ENCODE results near the gene TSPAN10.
A peak's percentile ranks its signal among the peaks of the same experiment; 100 is the strongest.
"Not testable (repeated sequence)": the region's sequence is repeated elsewhere in the genome, so short reads cannot be mapped to it uniquely, and the experiment has no call there.

TSPAN10 gene

DNA sequence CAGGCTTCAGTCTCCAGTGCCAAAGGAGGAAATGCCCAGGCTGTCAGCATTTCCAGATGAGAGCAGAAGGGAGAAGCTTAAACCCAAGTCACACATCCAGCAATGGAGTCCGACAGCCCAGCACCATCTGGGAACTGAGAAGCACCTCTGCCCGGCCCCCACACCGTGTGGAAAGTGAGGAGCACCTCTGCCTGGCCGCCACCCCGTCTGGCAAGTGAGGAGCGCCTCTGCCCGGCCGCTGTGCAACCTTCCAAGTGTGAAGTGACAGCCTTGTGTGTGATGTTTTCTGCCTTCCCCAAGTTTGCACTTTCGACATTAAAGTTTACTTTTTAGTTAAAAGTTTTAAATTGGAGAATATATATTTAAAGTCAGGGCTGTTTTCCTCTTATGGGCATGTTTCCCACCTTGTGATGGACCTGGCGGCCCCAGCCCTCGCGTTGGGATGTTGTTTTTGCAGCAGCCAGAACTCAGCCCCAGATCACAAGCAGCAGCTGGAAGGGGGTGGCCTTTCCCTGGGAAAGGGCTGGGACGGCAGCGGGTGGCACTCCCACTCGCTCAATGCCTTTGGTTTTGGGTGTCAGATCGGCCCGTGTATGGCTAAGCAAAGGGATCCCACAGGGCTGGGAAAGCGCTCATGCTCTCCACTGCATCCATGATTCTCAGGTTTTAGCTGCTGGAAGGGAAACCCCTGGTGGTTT lies 36.7 kb downstream of the TSPAN10 start:
- H3K36me3 Mint-ChIP-seq (ENCODE audit: insufficient read depth): peaks cover 18% of the 10 kb centered on the region

DNA sequence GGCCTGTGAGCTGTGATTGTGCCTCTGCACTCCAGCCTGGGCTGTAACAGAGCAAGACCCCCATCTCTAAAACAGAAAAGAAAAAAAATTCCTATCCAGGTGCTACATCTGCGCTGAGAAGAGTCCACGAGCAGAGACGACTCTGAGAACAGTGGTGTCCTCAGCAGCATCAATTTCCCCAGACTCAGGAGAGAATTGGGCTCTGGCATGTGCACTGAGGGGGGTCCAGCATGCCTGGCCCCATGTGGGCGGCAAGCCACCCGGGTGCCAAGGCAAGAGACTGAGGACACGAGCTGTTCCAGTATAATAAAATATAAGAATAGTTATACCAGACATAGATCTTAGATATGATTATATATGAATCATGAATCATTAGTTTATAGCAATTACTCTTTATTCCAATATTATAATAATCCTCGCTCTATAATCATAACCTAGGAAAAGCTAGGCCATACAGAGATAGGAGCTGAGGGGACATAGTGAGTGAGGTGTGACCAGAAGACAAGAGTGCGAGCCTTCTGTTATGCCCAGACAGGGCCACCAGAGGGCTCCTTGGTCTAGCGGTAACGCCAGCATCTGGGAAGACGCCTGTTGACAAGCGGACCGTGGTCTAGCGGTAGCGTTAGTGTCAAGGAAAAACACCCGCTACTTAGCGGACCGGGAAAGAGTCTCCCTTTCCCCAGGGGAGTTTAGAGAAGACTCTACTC lies 38.7 kb downstream of the TSPAN10 start:
- not testable (repeated sequence) for ATAC-seq (replicated peaks; ENCODE audit: extremely low read depth, poor library complexity, severe bottlenecking); H3K4me3 Mint-ChIP-seq; H3K27ac Mint-ChIP-seq (ENCODE audit: low read depth); DNase-seq (ENCODE audit: low spot score in 2 of 2); H3K4me1 Mint-ChIP-seq; H3K27me3 Mint-ChIP-seq; H3K9me3 Mint-ChIP-seq
- H3K36me3 Mint-ChIP-seq (ENCODE audit: insufficient read depth): peaks cover 12% of the 10 kb centered on the region

More for the DNA sequence above, 36.7 kb downstream of the TSPAN10 start:
- H3K9me3 Mint-ChIP-seq: no peaks in the 10 kb centered on the region
- DNase-seq (ENCODE audit: low spot score in 2 of 2) (no peak), ATAC-seq (replicated peaks; ENCODE audit: extremely low read depth, poor library complexity, severe bottlenecking) (no peak)
- H3K27me3 Mint-ChIP-seq: no peaks in the 10 kb centered on the region
- H3K27ac Mint-ChIP-seq (ENCODE audit: low read depth): no peak overlapping the region
- no peak overlapping the region for H3K4me3 Mint-ChIP-seq
- H3K4me1 Mint-ChIP-seq: peaks cover 7% of the 10 kb centered on the region

DNA sequence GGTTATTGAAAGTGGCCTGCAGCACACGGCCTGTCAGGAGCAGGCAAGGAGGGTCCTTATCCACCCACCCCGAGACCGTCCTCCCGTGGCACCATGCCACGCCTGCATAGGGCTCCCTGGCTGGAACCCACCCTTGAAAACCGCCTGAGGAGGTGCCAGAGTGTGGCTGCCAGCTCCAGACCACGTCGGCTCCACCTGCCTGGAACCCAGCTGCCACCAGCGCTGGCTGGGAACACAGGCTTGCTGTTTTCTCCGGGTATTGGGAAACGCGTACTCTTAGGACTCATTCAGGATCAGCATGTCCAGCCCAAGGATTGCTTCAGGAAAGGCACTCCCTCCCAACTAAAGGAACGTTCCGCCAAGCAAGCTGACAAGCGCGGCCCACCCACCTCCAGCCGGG lies 39.9 kb downstream of the TSPAN10 start:
- ATAC-seq (replicated peaks; ENCODE audit: extremely low read depth, poor library complexity, severe bottlenecking): no peak
- H3K36me3 Mint-ChIP-seq (ENCODE audit: insufficient read depth): peaks cover 7% of the 10 kb centered on the region

DNA sequence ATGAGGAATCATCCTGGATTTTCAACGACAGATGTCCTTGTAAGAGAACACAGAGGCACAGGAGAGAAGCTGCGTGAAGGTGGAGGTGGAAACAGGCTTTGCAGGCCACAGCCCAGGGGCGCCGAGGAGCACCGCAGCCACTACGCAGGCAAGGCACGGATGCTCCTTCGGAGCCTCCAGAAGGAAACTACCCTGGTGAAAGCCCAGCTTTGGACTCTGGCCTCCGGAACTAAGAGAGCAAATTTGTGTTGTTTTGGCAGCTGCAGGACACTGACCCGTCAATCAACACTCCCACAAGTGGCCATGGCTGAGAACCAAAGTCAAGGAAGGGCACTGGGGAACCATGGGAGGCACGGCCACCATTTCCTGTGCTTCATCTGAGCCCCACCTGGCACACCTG lies 43.2 kb downstream of the TSPAN10 start:
- Mint-ChIP-seq H3K36me3 (ENCODE audit: insufficient read depth) (peaks cover 12% of the 10 kb centered on the region), H3K9me3 (no peaks in the 10 kb centered on the region), H3K27ac (ENCODE audit: low read depth) (no peak overlapping the region), H3K4me3 (no peak overlapping the region), H3K4me1 (peaks cover 30% of the 10 kb centered on the region), H3K27me3 (no peaks in the 10 kb centered on the region)
- DNase-seq (ENCODE audit: low spot score in 2 of 2) (no peak), ATAC-seq (replicated peaks; ENCODE audit: extremely low read depth, poor library complexity, severe bottlenecking) (no peak)

More for the DNA sequence above, 39.9 kb downstream of the TSPAN10 start:
- Mint-ChIP-seq H3K9me3 (no peaks in the 10 kb centered on the region), H3K4me1 (peaks cover 7% of the 10 kb centered on the region), H3K27me3 (no peaks in the 10 kb centered on the region), H3K4me3 (no peak overlapping the region), H3K27ac (ENCODE audit: low read depth) (no peak overlapping the region)
- DNase-seq (ENCODE audit: low spot score in 2 of 2): no peak

DNA sequence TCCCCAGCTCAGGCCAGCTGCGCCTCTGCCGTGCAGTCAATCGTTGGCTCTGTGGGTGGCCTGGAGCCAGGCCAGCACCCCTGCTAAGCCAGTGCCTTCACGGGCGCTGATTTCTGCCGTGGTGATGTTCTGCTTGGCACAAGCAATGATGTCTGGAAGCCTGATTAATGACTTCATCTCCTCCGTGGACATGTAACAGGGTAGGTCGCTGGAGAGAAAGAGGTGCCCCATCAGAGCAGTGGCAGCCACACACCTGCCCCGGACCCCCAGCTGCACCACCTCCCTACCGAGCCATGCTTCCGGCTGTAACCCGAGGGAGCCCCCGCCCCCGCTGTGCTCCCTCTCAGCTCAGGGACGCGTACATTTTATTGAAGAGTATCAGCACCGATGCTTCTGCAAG lies 44.7 kb downstream of the TSPAN10 start:
- H3K27ac Mint-ChIP-seq (ENCODE audit: low read depth): no peak overlapping the region
- H3K27me3 Mint-ChIP-seq: no peaks in the 10 kb centered on the region
- ATAC-seq (replicated peaks; ENCODE audit: extremely low read depth, poor library complexity, severe bottlenecking) (no peak), DNase-seq (ENCODE audit: low spot score in 2 of 2) (no peak)
- H3K36me3 Mint-ChIP-seq (ENCODE audit: insufficient read depth): peaks cover 21% of the 10 kb centered on the region
- H3K4me3 Mint-ChIP-seq: no peak overlapping the region
- H3K9me3 Mint-ChIP-seq: no peaks in the 10 kb centered on the region
- H3K4me1 Mint-ChIP-seq: peaks cover 32% of the 10 kb centered on the region

DNA sequence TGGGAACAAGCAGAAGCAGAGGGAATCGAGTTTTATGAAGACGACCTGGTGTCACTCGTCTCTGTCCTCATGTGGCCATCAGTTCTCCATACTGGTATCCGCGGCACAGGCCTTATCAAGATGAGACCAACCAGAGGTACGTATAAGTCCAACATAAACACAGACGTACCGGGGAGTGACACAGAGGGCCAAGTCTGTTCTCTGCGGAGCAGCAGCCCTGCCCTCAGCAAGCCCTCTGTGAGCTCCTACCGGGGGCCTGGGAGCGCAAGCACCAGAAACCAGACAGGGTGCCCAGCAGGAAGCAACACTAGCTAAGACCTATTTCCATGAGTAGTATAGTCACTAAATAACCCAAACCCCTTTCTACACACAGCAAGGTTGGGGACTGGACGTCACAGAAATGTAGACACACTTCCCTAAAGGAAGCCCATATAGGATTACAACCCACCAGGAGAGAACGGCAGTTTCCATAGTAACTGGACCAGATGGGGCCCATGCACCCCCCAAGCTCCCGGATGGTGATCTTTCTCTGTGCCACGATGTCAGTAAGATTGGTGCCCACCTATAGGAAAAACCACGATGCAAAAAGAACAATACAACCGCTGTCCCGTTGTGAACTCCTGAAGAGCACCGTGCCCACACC lies 45.7 kb downstream of the TSPAN10 start:
- Mint-ChIP-seq H3K36me3 (ENCODE audit: insufficient read depth) (peaks cover 24% of the 10 kb centered on the region), H3K27me3 (no peaks in the 10 kb centered on the region), H3K4me3 (peak overlapping the region; percentile 94), H3K27ac (ENCODE audit: low read depth) (no peak overlapping the region), H3K9me3 (no peaks in the 10 kb centered on the region), H3K4me1 (peaks cover 37% of the 10 kb centered on the region)
- DNase-seq (ENCODE audit: low spot score in 2 of 2) (no peak), ATAC-seq (replicated peaks; ENCODE audit: extremely low read depth, poor library complexity, severe bottlenecking) (no peak)

DNA sequence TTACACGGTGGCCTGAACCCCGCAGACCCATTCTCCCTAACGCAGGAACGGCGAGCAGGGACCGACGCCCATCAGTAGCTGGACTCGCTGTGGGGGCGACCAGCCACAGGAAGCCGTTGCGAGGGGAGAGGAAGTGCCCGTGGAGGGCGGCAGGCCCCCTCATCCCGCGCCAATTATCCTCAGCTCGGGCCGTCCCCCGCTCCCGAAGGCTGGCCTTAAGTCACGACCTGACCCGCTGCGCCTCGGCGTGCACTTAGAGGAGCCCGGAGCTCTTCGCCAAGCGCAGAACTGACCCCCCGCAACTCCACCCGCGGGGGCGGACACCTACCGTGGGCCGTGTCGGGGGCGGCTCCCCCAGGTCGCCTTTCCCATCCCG lies 46.2 kb downstream of the TSPAN10 start:
- H3K27me3 Mint-ChIP-seq: no peaks in the 10 kb centered on the region
- DNase-seq (ENCODE audit: low spot score in 2 of 2) (no peak), ATAC-seq (replicated peaks; ENCODE audit: extremely low read depth, poor library complexity, severe bottlenecking) (peak; percentile 19)
- H3K9me3 Mint-ChIP-seq: no peaks in the 10 kb centered on the region
- H3K36me3 Mint-ChIP-seq (ENCODE audit: insufficient read depth): peaks cover 26% of the 10 kb centered on the region
- peak overlapping the region; percentile 75 for H3K27ac Mint-ChIP-seq (ENCODE audit: low read depth)
- H3K4me1 Mint-ChIP-seq: peaks cover 37% of the 10 kb centered on the region
- H3K4me3 Mint-ChIP-seq: peak overlapping the region; percentile 94

DNA sequence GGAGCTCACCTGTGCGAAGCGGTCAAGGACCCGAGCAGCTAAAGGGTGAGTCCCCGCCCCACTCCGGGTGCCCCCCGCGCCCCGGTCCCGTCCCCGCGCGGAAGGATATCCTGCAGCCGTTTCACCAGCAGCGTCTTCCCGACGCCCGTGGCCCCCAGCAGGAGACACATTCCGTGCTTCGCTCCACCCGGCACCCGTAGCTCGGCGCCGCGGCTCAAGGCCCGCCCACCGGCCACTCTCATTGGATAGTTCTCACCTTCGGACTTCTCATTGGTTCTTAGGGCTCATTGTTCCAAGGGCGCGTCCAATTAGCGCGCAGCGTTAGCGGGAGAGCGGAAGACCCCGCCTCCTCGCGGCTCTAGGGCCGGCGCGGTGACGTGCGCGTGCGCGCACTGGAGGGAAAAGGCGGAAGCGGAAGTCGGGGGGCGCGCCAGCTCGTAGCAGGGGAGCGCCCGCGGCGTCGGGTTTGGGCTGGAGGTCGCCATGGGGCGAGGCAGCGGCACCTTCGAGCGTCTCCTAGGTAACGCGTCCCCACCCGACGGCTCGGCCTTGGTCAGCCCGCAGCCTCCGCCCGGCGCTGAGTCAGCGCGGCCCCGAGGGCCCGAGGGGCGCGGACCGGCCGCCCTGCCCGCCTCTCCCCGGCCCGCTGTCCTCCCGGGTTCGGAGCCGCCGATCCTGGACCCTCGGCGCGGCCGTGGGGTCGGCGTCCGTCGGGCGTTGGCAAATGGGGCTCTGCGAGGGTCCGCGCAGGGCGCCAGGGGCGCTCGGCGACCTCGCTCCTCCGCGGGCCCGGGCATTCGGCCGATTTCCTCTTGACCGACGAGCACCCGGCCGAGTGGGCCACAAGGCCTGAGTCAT lies 46.8 kb downstream of the TSPAN10 start, which contains the start of the genes ARL16 and HGS:
Gene ARL16 (minus strand): TSS at position 214 of the 858 bp plus-strand sequence. CDS start 44 bp downstream, at position 170.
Gene HGS (plus strand): TSS at position 428 of the 858 bp plus-strand sequence. CDS start 56 bp downstream, at position 484.
- Mint-ChIP-seq H3K27ac (ENCODE audit: low read depth) (peak within 1 kb of the TSS; percentile 75), H3K27me3 (no peaks in the 10 kb centered on the region), H3K36me3 (ENCODE audit: insufficient read depth) (peaks cover 27% of the 10 kb centered on the region), H3K4me3 (peak within 1 kb of the TSS; percentile 94), H3K9me3 (no peaks in the 10 kb centered on the region), H3K4me1 (peaks cover 40% of the 10 kb centered on the region)
- peak; percentile 99 for ATAC-seq (replicated peaks; ENCODE audit: extremely low read depth, poor library complexity, severe bottlenecking)
- DNase-seq (ENCODE audit: low spot score in 2 of 2): peak; percentile 95 to 98

DNA sequence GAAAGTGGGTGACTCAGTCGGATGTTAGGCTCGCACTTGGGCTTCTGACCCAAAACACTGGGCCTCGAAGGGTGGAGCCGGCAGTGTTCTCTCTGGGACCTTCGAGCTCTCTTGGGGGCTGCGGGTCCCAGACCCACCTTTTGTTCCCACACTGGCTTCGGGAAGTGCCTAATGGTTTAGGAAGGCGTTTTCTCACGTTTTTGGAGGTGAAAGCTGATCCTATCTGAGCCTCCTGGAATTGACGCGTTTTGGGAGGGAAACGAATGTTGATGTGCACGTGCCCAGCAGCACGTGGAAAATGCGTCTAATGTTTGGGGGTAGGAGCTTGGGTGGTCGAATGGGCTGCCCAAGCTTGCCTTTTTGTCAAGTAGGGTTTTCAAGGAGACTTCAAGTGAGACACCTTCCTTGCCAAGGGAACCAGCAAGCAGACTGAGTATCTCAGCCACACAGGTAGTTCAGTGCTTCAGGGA lies 47.5 kb downstream of the TSPAN10 start:
- Mint-ChIP-seq H3K9me3 (no peaks in the 10 kb centered on the region), H3K4me3 (peak overlapping the region; percentile 94), H3K27me3 (no peaks in the 10 kb centered on the region), H3K27ac (ENCODE audit: low read depth) (peak overlapping the region; percentile 67), H3K36me3 (ENCODE audit: insufficient read depth) (peaks cover 30% of the 10 kb centered on the region), H3K4me1 (peaks cover 47% of the 10 kb centered on the region)
- no peak for ATAC-seq (replicated peaks; ENCODE audit: extremely low read depth, poor library complexity, severe bottlenecking)
- no peak for DNase-seq (ENCODE audit: low spot score in 2 of 2)

DNA sequence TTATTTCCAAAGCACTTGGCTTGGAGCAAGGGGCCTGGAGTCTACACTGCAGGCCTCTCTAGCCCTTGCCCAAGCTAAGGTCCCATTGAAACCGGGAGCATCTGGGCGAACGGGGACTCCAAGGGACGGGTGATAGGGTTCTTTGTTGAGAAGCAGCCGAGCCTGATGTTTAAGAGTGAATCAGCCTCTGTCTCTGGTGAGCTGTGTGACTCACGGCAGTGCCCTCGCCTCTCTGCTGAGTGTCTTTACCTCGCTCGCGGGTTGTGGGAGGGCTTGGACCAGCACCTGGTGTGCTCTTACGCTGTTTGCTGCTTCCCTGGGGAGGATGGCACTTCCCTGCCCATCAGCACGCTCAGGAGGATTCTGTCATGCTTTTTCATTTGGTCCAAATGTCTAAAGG lies 48.1 kb downstream of the TSPAN10 start:
- H3K9me3 Mint-ChIP-seq: no peaks in the 10 kb centered on the region
- peak overlapping the region; percentile 67 for H3K27ac Mint-ChIP-seq (ENCODE audit: low read depth)
- H3K27me3 Mint-ChIP-seq: no peaks in the 10 kb centered on the region
- peaks cover 29% of the 10 kb centered on the region for H3K36me3 Mint-ChIP-seq (ENCODE audit: insufficient read depth)
- H3K4me1 Mint-ChIP-seq: peaks cover 53% of the 10 kb centered on the region
- ATAC-seq (replicated peaks; ENCODE audit: extremely low read depth, poor library complexity, severe bottlenecking) (no peak), DNase-seq (ENCODE audit: low spot score in 2 of 2) (no peak)
- H3K4me3 Mint-ChIP-seq: peak overlapping the region; percentile 94

DNA sequence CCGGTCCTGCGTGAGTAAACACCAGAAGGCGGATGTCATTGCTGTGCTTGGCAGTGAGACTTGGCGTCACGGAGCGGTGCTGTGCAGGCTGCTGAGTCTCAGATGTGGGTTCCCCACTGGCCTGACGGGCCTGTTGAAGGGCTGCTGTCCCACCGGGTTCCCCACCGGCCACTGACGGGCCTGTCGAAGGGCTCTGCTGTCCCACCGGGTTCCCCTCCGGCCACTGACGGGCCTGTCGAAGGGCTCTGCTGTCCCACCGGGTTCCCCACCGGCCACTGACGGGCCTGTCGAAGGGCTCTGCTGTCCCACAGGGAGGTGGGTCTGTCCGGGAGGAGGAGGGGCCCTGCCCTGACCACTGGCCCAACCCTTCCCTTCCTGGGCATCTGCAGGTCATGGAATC lies 49.6 kb downstream of the TSPAN10 start:
- no peak for DNase-seq (ENCODE audit: low spot score in 2 of 2)
- Mint-ChIP-seq H3K4me3 (no peak overlapping the region), H3K9me3 (no peaks in the 10 kb centered on the region), H3K36me3 (ENCODE audit: insufficient read depth) (peaks cover 30% of the 10 kb centered on the region), H3K27ac (ENCODE audit: low read depth) (no peak overlapping the region), H3K27me3 (no peaks in the 10 kb centered on the region), H3K4me1 (peaks cover 54% of the 10 kb centered on the region)
- ATAC-seq (replicated peaks; ENCODE audit: extremely low read depth, poor library complexity, severe bottlenecking): no peak
